Activated CD4-positive, CD25-positive, alpha-beta regulatory T cell treated with anti-CD3 and anti-CD28 coated beads, Interleukin-2, amount 50 U/mL, for 16 hours (primary cell): ENCODE data around the gene TMC7.
"Not testable (repeated sequence)": the region's sequence is repeated elsewhere in the genome, so short reads cannot be mapped to it uniquely, and the experiment has no call there.

ENCODE experiments used
- DNase-seq: peaks from one replicate; pipeline ENCODE4 v3.0.0-alpha.2; 2020; ENCODE audit warnings: low read depth, low spot score

TMC7 gene

DNA sequence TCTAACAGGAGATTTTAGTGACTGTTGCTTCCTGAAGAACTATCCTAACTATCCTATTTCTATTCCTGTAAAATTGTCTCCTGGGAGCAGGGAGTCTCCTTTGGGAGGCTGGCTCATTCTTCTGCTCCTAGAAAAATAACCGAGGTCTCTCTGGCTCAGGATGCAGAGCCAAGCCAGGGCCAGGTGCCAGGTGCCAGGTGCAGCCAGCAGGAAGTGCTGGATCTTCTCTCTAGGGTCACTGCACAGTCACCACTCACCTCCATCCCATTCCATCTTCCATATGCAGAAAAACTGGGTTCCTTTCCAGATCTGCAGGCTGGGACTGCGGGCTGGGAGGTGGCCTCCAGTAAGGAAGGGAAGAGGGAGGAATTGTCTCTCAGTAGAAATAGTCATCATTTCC is 3.8 kb upstream of the TMC7 start:
- DNase-seq = no peak

GRCh38 chr16:18984435-18985005 is 786 bp downstream of the TMC7 start:
- DNase-seq = no peak

DNA sequence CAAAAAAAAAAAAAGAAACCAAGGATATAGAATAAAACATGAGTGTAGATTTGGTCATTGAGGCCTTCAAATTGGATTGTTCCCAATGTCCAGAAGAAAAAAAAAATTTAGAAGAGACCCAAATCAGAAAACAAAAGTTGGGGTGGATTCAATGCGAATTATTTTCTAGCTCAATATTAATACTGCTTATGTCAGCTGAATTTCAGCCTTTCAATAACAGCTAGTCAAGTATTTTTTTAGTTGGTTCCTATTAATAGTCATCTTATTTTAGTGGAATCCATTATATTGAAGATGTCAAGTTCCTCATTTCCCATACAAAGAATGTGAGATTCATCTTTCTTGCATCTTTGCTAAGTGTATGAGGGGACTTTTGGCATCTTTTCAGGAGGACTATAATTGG is 1.5 kb downstream of the TMC7 start:
- not testable (repeated sequence) for DNase-seq

- not testable (repeated sequence) for DNase-seq
These were observed 8.0 kb downstream of the TMC7 start for GRCh38 chr16:18991731-18992130.

GRCh38 chr16:18993531-18993930 is 9.8 kb downstream of the TMC7 start:
- not testable (repeated sequence) for DNase-seq

- DNase-seq = not testable (repeated sequence)
These were observed 10.4 kb downstream of the TMC7 start for GRCh38 chr16:18994181-18994580.

DNA sequence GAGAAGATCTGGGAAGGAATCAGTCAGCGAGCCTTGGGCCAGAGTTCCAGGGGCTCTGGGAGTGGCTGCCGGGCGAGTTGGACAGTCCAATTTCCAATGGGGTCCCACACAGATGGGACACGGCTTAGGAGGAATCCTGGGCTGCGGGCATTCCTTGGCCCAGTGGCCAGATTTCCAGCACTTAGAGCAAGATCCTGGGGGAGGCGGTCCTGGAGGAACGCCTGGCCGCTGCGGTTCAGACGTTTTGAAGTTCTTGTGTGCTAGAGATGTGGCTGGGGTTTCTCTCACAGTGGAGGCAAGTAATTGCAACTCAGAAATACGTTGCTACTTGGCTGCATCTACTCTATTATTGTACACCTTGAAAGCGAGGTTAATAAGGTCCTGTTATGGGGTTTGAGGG is 11.7 kb downstream of the TMC7 start:
- not testable (repeated sequence) for DNase-seq

DNA sequence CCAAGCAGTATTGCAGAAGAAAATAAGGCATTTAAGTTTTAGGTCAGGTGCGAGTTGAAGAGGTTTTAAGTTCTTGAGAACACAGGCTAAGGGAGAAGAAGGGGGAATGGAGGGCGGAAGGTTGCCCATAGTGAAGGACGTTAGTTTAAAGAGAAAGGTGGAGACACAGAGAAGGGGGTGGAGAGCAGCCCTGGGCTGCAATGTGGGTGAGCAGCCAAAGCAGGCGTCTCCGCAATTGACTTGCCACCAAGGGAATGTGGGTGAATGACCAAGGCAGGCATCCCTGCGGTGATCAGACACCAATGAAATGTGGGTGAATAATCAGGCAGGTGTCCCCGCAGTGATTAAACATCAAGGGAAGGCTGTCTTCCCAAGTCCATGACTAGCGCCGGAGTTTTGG is 12.8 kb downstream of the TMC7 start:
- DNase-seq = not testable (repeated sequence)

DNA sequence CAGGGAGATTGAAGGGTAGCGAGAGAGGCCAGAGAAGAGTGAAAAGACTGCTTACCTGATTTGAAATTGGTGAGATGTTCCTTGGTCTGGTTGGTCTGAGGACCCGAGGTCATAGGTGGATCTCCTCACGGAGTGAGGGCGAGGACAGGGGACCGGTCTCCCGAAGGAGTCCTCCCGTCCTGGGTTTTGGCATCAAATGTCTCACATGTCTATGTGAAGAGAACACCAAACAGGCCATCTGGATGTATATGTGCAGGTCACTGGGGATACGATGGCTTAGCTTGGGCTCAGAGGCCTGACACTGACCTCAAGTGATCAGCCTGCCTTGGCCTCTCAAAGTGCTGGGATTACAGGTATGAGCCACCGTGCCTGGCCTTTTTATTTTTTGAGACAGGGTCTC is 13.3 kb downstream of the TMC7 start:
- not testable (repeated sequence) for DNase-seq

DNA sequence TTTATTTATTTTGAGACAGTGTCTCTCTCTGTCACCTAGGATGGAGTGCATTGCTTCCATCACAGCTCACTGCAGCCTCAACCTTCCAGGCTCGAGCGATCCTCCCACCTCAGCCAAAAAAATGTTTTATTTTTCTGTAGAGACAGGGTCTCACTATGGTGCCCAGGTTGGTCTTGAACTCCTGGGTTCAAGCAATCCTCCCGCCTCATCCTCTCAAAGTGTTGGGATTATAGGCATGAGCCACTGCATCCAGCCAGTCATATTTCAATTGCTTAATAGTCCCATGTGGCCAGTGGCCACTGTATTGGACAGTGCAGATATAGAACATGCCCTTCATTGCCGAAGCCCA is 15.3 kb downstream of the TMC7 start:
- DNase-seq = no peak

DNA sequence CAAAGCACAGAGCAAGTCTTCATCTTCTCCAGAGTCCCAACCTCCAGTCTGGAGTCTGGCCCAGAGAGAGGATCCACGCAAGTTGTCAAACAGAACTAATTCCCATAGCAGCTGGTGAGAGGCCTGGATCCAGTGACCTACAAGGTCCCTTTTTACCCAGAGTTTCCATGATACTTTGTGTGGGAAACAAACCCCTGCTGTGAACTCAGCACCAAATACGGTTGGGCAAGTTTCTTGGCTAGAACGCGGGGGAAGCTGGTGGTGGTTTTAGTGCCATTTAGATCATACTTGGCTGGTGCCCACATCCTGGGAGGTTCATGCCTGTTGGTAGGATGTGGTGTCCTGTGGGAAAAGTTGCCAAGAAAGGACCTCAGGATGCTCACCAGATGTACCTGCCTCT is 18.1 kb downstream of the TMC7 start:
- DNase-seq = no peak

- DNase-seq = no peak
These were observed 20.2 kb downstream of the TMC7 start for GRCh38 chr16:19003935-19004334.

DNA sequence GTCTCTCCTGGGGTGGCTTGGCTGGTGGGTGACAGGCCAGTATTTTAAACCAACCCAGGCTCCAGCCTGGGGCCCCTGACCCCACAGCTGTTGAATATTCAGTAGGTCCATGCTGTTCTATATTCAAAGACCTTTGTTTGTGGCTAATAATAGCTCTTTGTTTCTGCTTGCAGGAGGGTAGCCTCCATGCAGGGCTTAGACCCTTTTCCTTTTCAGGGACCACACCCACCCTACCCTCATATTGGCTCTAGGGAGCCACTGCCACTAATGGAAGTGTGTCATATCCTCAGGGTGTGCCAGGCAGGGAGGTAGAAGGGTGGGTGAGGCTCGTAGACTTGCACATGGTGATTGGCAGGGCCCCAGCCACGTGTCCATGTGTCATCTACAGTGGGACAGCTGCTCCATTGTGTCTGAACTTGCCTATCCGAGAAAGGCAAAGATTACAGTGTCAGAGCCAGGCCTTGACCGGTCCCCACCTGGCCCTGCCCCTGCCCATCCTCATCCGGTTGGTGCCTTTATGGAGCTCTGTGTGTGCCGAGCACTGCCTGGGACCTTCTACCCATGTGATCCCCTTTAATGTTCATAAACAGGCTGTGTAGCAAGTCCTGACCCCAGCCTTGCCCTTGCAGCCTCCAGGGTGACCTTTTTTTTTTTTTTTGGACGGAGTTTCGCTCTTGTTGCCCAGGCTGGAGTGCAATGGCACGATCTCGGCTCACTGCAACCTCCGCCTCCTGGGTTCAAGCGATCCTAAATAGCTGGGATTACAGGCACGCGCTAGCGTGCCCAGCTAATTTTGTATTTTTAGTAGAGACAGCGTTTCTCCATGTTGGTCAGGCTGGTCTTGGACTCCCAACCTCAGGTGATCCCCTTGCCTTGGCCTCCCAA is 22.1 kb downstream of the TMC7 start:
- no peak for DNase-seq

- DNase-seq = no peak
These were observed 22.9 kb downstream of the TMC7 start for GRCh38 chr16:19006446-19007315.

DNA sequence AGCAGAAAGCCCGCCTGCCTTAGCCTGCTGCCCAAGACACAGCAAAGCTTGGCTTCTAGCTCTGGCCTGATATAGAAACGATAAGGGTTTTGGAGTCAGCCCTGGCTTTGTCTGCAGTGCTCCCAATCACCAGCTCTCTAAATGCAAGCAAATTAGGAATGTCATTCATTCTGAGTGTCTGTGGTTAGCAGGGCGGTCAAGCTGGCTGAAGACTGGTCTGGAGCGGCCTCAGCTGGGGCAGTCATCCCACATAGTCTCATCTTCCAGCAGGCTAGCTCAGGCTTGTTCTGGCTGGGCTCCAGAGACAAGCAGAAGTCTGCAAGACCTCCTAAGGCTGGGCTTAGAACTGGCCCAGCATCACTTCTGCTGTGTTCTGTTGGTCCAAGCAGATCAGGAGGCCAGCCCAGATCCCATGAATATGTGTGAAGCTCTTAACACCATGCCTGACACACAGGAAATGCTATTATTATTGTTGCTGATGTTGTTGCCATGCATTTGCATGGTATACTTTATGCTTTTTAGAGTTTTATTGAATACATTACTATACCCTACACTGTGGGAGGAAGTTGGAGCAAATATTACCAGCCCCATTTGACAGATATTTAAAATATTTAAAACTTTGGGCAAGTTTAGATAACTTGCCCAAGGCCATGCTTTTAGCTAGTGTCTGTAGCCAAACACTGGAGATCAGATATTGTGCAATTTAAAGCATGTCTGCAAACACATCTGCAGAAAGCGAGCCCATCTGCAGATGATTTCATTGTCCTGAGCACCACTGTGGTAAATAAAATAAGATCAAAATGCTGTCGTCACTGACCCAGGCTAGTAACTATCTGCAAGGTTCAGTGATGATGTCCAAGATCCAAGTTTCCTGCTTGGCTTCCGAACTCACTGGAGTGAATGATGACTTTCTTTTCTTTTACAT is 24.8 kb downstream of the TMC7 start:
- DNase-seq = no peak

DNA sequence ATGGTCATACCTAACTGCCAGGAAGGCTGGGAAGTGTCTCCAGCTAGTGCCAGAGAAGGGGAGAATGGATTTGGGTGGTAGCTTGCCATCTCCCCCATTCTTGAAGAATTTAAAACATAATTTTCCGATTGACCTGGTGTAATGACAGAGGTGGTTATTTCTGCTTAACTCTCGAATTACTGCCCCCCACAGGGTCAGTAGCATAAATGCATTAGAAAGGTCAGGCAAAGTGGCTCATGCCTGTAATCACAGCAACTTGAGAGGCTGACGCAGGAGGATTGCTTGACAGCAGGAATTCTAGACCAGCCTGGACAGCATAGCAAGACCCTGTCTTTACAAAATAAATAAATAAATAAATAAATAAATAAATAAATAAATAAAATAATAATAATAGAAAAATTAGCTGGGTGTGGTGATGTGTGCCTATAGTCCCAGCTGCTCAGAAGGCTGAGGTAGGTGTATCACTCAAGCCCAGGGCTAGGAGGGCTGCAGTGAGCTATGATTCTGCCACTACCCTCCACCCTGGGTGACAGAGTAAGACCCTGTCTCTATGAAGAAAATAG is 27.5 kb downstream of the TMC7 start:
- DNase-seq = no peak

DNA sequence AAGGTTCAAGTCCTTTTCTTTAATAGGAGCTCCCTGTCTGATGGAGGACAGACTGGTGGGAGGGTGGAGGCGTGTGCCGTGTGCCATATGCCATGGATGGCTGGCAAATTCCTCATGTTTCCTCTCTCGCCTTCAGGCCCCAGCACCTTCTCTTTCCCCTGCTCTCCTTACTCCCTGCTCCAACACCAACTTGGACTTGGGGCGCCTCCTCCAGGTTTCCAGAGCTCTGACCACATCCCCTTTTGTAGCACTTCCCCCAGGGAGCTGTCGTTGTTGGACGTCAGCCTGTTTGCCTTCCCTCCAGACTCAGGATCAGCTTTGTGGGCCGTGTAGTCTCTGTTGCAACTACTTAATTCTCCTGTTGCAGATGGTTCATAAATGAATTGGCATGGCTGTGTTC is 30.7 kb downstream of the TMC7 start:
- no peak for DNase-seq

DNA sequence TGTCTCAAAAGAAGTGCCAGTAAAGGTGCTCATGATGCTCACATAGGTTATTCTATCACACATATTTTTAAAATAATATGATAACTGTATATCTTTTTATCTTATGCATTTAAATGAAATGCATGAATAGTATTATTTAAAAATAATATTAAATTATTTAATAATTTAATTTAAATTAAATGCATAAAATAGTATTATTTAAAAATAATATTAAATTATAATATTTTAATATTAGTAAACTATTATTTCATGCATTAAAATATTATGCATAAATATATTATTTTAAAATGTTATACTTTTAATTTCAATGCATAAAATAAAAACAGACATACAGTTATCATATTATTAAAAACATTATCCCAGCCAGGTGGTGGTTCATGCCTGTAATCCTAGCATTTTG is 33.4 kb downstream of the TMC7 start:
- DNase-seq = no peak

- DNase-seq = no peak
These were observed 37.0 kb downstream of the TMC7 start for GRCh38 chr16:19020689-19021088.

DNA sequence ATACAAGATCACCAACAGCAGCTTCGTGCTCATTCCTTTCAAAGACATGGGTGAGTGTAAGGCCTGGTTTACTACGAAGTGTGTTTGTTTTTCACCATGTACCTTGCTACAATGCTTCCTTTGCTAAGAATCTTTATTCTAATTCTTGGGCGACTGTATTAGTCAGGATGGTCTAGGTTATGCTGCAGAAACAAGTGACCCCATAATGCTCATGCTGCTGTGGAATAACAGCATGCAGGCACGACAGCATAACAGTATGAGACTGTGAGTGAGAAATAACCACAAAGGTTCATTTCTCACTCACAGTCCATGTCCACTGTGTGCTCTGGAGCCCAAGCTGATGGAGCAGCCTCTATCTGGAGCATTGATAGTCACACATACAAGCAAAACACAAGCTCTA is 38.0 kb downstream of the TMC7 start:
- no peak for DNase-seq

GRCh38 chr16:19027416-19027815 is 43.7 kb downstream of the TMC7 start:
- no peak for DNase-seq
